Measurements from ENCODE around the gene PACRG. TPM values are rescaled to one million over a fixed set of nuclear protein-coding genes. Genes with fewer than 3 reads are reported as not detected.

Gene PACRG
- total and polyA plus RNA-seq, 2 donors from 2014 or later = 7.4 to 20.0 TPM

DNA sequence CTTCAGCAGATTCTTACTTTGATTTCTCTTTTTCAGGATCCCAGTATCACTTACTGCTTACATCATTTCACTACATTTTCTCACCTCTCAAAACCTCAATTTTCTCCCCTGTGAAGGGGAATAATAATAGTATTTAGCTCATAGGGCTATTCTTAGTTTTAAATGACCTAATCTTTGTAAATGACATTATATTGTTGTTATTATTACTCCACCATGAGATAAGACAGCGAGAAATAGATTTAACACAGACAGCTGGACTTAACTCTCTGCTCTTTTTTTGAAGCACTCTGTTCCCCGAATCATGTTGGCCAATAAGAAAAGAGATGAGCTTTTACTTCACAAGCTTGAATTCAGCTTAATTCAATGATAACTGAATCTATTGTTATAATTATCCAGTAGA, 578.2 kb downstream of the PACRG start:
- Histone ChIP-seq H3K4me1 (ENCODE audit: control insufficient read depth in 2 of 3, insufficient read depth in 2 of 3, low read depth in 1 of 3, low read length in 3 of 3) (no peaks in the 10 kb centered on the region), H3K4me3 (ENCODE audit: low read length in 3 of 3) (no peak overlapping the region), H3K9ac (ENCODE audit: low read length in 3 of 3) (no peak overlapping the region), H3K36me3 (ENCODE audit: control insufficient read depth in 2 of 3, insufficient read depth in 3 of 3, low read length in 3 of 3) (no peaks in the 10 kb centered on the region), H3K9me3 (ENCODE audit: control insufficient read depth in 2 of 3, insufficient read depth in 1 of 3, low read length in 3 of 3) (no peaks in the 10 kb centered on the region), H3K27ac (ENCODE audit: low read depth in 2 of 2, low read length in 2 of 2) (no peak overlapping the region), H3K27me3 (ENCODE audit: control insufficient read depth, insufficient read depth, low read length) (no peaks in the 10 kb centered on the region)
- intact Hi-C loops (cut with DNase I) = no loop called here
- FAIRE-seq (no peak), DNase-seq (no peak)
- TF ChIP-seq, protein P1, sequence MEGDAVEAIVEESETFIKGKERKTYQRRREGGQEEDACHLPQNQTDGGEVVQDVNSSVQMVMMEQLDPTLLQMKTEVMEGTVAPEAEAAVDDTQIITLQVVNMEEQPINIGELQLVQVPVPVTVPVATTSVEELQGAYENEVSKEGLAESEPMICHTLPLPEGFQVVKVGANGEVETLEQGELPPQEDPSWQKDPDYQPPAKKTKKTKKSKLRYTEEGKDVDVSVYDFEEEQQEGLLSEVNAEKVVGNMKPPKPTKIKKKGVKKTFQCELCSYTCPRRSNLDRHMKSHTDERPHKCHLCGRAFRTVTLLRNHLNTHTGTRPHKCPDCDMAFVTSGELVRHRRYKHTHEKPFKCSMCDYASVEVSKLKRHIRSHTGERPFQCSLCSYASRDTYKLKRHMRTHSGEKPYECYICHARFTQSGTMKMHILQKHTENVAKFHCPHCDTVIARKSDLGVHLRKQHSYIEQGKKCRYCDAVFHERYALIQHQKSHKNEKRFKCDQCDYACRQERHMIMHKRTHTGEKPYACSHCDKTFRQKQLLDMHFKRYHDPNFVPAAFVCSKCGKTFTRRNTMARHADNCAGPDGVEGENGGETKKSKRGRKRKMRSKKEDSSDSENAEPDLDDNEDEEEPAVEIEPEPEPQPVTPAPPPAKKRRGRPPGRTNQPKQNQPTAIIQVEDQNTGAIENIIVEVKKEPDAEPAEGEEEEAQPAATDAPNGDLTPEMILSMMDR (IDR thresholded peaks at IDR 0.05; ENCODE audit: borderline replicate concordance, extremely low read depth, insufficient read depth) = no peak

DNA sequence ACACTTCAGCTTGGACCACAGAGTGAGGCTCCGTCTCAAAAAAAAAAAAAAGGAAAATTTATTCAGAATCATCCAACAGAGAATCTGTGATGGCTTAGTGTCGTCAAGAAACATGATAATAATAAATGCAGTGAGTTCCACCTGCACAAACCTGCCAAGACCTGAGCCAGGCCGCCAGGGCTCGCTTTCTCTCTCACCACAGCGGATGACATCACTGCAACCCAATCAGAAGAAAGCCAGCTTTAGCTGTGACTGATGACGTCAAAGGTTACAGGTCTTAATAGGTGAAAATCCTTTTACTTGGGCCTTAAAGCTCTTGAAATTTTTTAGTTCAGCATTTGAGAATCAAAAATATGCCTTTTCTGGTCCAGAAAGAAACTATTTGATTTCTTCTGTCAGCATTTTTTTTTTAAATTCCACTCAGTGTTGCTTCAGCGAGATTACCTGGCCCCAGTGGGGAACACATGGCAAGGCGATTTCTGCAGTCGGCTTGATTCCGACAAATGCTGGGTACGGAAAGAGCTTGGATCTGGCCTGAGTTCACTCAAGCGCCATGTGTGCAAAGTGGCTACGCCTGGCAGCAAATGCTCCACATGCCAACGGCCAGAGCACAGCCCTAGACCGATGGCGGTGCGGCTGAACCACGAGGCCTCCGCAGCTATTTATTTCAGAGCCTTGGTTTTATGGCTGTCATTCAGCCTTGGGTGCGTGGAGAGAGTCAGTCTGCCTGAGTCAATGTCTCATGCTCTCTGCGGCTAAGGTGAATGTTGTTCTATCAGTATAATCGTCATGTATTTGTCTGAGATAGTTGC, 581.1 kb downstream of the PACRG start:
- TF ChIP-seq, protein P1 (IDR thresholded peaks at IDR 0.05; ENCODE audit: borderline replicate concordance, extremely low read depth, insufficient read depth) = no peak
- FAIRE-seq = no peak
- Histone ChIP-seq H3K27me3 (ENCODE audit: control insufficient read depth, insufficient read depth, low read length) (no peaks in the 10 kb centered on the region), H3K36me3 (ENCODE audit: control insufficient read depth in 2 of 3, insufficient read depth in 3 of 3, low read length in 3 of 3) (no peaks in the 10 kb centered on the region), H3K9ac (ENCODE audit: low read length in 3 of 3) (no peak overlapping the region), H3K27ac (ENCODE audit: low read depth in 2 of 2, low read length in 2 of 2) (no peak overlapping the region), H3K9me3 (ENCODE audit: control insufficient read depth in 2 of 3, insufficient read depth in 1 of 3, low read length in 3 of 3) (no peaks in the 10 kb centered on the region), H3K4me3 (ENCODE audit: low read length in 3 of 3) (no peak overlapping the region), H3K4me1 (ENCODE audit: control insufficient read depth in 2 of 3, insufficient read depth in 2 of 3, low read depth in 1 of 3, low read length in 3 of 3) (no peaks in the 10 kb centered on the region)
- intact Hi-C loops (cut with DNase I) = no loop called here
- peak in 3 of 5 donors; percentile 21 to 54 (median 31) for DNase-seq

DNA sequence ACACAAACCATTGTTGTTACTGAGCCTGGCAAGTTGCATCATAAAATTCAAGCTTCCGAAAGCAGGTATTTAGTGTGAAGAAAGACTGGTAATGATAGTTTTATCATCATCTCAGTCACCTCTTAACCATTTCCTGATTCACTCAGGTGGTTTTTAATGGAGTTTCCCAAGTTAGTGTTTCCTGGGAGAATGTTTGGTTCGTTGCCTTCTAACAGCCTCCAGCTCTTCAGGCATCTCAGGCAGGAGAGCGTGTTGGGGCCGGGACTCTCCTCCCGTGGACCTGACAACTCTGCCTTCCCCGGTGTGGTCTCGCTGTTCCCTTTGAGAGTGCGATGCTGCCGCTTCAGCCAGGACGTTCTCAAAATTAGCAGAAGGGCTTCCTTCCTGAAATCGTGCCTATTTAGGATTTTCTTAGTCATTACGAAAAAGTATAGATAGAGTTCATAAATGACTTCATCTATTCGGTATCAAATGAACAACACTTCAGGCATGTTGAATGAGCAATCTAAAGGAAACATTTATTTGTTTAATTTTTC, 581.8 kb downstream of the PACRG start:
- no peaks in the 10 kb centered on the region for H3K36me3 ChIP-seq (ENCODE audit: control insufficient read depth in 2 of 3, insufficient read depth in 3 of 3, low read length in 3 of 3)
- no peak for FAIRE-seq

More for the DNA sequence above, 581.8 kb downstream of the PACRG start:
- Histone ChIP-seq H3K27me3 (ENCODE audit: control insufficient read depth, insufficient read depth, low read length) (no peaks in the 10 kb centered on the region), H3K27ac (ENCODE audit: low read depth in 2 of 2, low read length in 2 of 2) (no peak overlapping the region), H3K4me3 (ENCODE audit: low read length in 3 of 3) (no peak overlapping the region), H3K9ac (ENCODE audit: low read length in 3 of 3) (no peak overlapping the region), H3K4me1 (ENCODE audit: control insufficient read depth in 2 of 3, insufficient read depth in 2 of 3, low read depth in 1 of 3, low read length in 3 of 3) (no peaks in the 10 kb centered on the region), H3K9me3 (ENCODE audit: control insufficient read depth in 2 of 3, insufficient read depth in 1 of 3, low read length in 3 of 3) (no peaks in the 10 kb centered on the region)
- intact Hi-C loops (cut with DNase I) = no loop called here
- DNase-seq = peak in 1 of 5 donors; percentile 52
- TF ChIP-seq, protein P1 (IDR thresholded peaks at IDR 0.05; ENCODE audit: borderline replicate concordance, extremely low read depth, insufficient read depth) = no peak

All from kidney (tissue), 14 donors.